ENCODE data around the gene KCNAB2. TPM values are rescaled to one million over a fixed set of nuclear protein-coding genes. Genes with fewer than 3 reads are reported as not detected.

The KCNAB2 gene
- total RNA-seq = 10 to 100 TPM; 14.0 to 36.1 TPM

DNA sequence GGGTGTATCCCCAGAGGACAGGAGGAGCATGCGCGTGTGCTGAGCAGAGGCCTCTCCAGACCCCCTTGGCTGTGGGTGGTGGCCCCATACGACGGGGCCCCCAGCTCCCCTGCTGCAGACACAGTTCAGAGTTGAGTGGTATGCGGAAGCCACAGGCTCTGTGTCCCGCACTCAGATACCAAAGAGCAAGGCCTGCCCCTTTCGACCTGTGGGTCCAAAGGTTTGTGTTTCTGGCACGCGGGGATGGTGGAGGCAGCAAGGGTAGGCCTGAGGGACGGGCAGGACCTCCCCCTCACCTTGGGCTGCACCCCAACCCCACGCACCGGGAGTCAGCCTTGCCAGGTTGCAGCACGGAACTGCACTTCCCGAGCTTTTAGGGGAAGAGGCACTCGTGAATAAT is at the start of gene KCNAB2:
Gene KCNAB2, plus strand, starts transcription at position 328 of the 400 bp plus-strand sequence. CDS start 5,649 bp downstream, outside the sequence.
- TF ChIP-seq, protein P1, sequence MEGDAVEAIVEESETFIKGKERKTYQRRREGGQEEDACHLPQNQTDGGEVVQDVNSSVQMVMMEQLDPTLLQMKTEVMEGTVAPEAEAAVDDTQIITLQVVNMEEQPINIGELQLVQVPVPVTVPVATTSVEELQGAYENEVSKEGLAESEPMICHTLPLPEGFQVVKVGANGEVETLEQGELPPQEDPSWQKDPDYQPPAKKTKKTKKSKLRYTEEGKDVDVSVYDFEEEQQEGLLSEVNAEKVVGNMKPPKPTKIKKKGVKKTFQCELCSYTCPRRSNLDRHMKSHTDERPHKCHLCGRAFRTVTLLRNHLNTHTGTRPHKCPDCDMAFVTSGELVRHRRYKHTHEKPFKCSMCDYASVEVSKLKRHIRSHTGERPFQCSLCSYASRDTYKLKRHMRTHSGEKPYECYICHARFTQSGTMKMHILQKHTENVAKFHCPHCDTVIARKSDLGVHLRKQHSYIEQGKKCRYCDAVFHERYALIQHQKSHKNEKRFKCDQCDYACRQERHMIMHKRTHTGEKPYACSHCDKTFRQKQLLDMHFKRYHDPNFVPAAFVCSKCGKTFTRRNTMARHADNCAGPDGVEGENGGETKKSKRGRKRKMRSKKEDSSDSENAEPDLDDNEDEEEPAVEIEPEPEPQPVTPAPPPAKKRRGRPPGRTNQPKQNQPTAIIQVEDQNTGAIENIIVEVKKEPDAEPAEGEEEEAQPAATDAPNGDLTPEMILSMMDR (IDR thresholded peaks at IDR 0.05) = no peak
- ATAC-seq (ENCODE audit: insufficient number of reproducible peaks, low FRiP score, low read depth) = no peak
- H3K4me3 ChIP-seq = no peak within 1 kb of the TSS
- no peaks in the 10 kb centered on the region for H3K4me1 ChIP-seq (ENCODE audit: control insufficient read depth in 1 of 2, low read depth in 2 of 2)
- H3K27ac ChIP-seq = no peak within 1 kb of the TSS
- H3K9me3 ChIP-seq = no peaks in the 10 kb centered on the region
- DNase-seq (ENCODE audit: low spot score) = no peak
- H3K36me3 ChIP-seq = no peaks in the 10 kb centered on the region
- no peaks in the 10 kb centered on the region for H3K27me3 ChIP-seq (replicated peaks; ENCODE audit: insufficient read depth)

DNA sequence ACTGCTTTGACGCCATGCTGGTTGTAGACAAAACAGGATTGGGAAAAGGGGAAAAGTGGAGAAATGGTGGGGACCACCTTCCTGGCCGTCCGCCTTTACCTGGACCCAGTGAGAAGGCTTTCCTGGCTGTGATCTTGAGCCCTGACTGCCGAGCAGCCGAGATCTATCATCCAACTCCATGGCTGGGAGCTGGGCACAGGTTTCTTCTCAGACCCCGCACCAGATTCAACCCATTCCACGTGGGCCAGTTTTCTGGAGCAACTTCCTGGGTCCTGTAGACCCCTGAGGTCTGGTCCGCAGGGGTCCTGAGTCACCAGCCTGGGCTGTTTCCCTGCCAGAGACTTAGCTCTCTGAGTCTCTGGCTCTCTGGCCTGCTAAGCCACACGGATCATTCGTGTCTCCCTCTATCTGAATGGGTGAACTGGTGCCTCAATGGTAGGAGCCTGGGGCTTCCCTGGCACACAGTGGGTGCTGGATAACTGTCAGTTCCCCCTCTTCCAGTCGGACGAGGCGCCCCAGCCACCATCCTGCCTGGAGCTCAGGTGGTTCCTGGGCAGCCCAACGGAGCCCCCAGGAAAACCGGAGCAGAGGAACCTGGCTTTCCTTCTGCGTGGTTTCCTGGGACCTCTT is 48.9 kb upstream of the KCNAB2 start:
- no peaks in the 10 kb centered on the region for H3K9me3 ChIP-seq
- no peak overlapping the region for H3K4me3 ChIP-seq
- no peaks in the 10 kb centered on the region for H3K36me3 ChIP-seq
- peaks cover 0 to 14% of the 10 kb centered on the region in 2 donors for H3K4me1 ChIP-seq (ENCODE audit: control insufficient read depth in 1 of 2, low read depth in 2 of 2)
- ATAC-seq (ENCODE audit: insufficient number of reproducible peaks, low FRiP score, low read depth) (no peak), DNase-seq (ENCODE audit: low spot score) (no peak)
- H3K27me3 ChIP-seq (replicated peaks; ENCODE audit: insufficient read depth) = no peaks in the 10 kb centered on the region
- no peak overlapping the region for H3K27ac ChIP-seq
- TF ChIP-seq, protein P1 (IDR thresholded peaks at IDR 0.05) = no peak

DNA sequence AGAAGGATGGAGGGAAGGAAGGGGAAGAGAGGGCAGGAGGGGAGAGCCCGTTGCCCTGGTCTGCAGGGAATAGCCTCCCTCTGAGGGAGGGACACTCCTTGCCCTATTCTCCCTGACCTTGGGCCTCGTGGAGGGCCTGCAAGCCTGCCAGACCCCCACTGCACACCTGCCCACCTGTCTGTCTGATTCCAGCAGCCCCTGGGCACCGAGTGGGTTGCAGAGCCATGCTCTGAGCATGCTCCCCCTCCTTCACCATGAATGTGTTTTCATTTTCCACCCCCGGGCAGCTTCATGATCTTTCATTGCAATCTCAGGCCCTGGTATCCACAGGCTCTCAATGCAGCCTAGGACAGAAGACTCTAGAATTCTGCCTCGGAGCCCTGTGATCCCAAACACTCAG is 48.4 kb upstream of the KCNAB2 start:
- H3K9me3 ChIP-seq = no peaks in the 10 kb centered on the region
- TF ChIP-seq, protein P1 (IDR thresholded peaks at IDR 0.05) = no peak
- no peak overlapping the region for H3K27ac ChIP-seq
- ATAC-seq (ENCODE audit: insufficient number of reproducible peaks, low FRiP score, low read depth) (no peak), DNase-seq (ENCODE audit: low spot score) (no peak)
- H3K27me3 ChIP-seq (replicated peaks; ENCODE audit: insufficient read depth) = no peaks in the 10 kb centered on the region
- no peaks in the 10 kb centered on the region for H3K36me3 ChIP-seq
- peaks cover 0 to 14% of the 10 kb centered on the region in 2 donors for H3K4me1 ChIP-seq (ENCODE audit: control insufficient read depth in 1 of 2, low read depth in 2 of 2)
- no peak overlapping the region for H3K4me3 ChIP-seq

DNA sequence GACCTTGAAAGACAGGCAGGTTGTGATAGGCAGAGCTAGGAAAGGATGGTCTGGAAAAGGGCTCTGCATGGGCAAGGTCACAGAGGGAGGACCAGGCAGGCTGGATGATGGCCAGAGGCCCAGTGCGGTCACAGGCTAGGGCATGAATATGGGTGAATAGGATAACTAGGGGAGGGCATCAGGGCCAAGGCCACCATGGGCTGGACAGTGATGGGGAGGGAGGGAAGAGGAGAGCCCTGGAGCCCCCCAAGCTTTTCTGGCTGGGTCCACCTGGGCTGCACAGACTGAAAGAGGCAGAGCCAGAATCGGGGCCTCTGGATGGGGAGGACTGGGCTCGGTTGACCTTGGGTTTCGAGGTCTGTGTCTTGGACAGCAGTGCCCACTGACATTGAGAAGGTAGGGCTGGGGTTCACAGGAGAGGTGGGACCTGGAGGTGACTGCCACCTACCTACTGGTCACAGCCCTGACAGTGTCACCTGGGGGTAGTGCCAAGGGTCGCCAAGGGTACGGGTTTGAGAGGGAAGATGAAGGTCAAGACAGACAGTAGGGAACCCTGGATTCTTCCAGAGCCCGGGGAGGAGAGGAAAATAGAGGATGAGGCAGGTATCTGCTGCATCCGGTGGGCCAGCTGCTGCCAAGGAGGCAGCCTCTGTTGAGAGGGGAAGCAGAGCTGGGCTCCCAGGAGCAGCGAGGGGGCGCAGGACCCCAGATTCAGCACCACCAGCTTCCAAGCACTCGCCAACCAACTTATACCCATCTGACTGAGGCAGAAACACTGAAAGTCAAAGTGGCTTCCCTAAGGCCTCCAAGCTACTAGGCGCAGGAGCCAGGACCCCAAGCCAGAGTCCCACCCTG is 47.4 kb upstream of the KCNAB2 start:
- no peaks in the 10 kb centered on the region for H3K27me3 ChIP-seq (replicated peaks; ENCODE audit: insufficient read depth)
- no peak overlapping the region for H3K27ac ChIP-seq
- TF ChIP-seq, protein P1 (IDR thresholded peaks at IDR 0.05) = no peak
- peaks cover 0 to 10% of the 10 kb centered on the region in 2 donors for H3K4me1 ChIP-seq (ENCODE audit: control insufficient read depth in 1 of 2, low read depth in 2 of 2)
- no peaks in the 10 kb centered on the region for H3K36me3 ChIP-seq
- DNase-seq (ENCODE audit: low spot score) (no peak), ATAC-seq (ENCODE audit: insufficient number of reproducible peaks, low FRiP score, low read depth) (no peak)
- H3K9me3 ChIP-seq = no peaks in the 10 kb centered on the region
- no peak overlapping the region for H3K4me3 ChIP-seq

DNA sequence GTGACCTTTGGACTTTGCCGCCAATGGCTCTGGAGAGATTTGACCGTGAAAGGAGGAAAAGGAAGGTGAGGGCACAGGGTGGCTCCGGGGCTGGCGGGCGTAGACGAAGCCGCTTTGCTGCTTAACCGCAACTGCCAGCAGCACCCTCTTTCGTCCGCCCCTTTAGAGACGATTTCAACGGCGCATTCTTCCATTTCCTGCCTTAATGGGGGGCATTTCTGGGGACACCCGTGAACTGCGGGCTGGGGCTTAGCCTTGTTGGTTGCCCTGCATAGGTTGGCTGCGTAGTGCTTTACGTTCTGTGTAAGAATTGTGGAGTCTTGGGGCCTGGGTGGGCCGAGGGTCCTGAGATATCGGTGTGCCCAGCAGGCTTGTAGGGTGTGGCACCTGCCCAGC is 46.8 kb upstream of the KCNAB2 start:
- TF ChIP-seq, protein P1 (IDR thresholded peaks at IDR 0.05) = no peak
- H3K36me3 ChIP-seq = no peaks in the 10 kb centered on the region
- H3K4me3 ChIP-seq = no peak overlapping the region
- ATAC-seq (ENCODE audit: insufficient number of reproducible peaks, low FRiP score, low read depth) (no peak), DNase-seq (ENCODE audit: low spot score) (no peak)
- peaks cover 0 to 3% of the 10 kb centered on the region in 2 donors for H3K4me1 ChIP-seq (ENCODE audit: control insufficient read depth in 1 of 2, low read depth in 2 of 2)
- H3K27ac ChIP-seq = no peak overlapping the region
- no peaks in the 10 kb centered on the region for H3K9me3 ChIP-seq
- H3K27me3 ChIP-seq (replicated peaks; ENCODE audit: insufficient read depth) = no peaks in the 10 kb centered on the region

All from thoracic aorta (tissue), 2 donors.